ENCODE results near the gene CASP6.

CASP6 gene

GRCh38 chr4:109665783-109666485 lies 37.3 kb downstream of the CASP6 start:
- no peak for DNase-seq

- DNase-seq = no peak
Observed at GRCh38 chr4:109662771-109663170, 40.5 kb downstream of the CASP6 start.

- DNase-seq = no peak
Observed at GRCh38 chr4:109662116-109662515, 41.1 kb downstream of the CASP6 start.

DNA sequence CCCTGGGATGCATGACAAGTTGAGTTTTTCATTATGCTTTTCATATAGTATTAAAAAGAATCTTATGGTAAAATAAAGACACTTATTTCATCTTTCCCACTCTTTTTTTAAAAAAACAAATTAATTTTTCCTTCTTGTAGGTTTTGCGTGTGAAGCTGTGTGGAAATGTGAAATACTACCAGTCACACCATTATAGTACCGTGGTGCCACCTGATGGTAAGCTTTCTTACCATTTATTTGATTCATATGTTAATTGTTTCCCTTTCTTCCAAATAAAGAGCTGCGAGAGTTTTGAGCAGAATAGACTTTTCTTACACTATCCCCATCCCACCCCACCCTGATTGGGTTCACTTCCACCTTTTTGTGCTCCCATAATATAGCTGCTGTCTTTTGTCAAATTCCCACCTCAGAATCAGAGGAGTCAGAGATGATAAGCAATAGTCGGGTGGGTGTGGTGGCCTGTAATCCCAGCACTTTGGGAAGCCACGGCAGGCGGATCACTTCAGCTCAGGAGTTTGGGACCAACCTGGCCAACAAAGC lies 44.3 kb downstream of the CASP6 start:
- no peak for DNase-seq

DNA sequence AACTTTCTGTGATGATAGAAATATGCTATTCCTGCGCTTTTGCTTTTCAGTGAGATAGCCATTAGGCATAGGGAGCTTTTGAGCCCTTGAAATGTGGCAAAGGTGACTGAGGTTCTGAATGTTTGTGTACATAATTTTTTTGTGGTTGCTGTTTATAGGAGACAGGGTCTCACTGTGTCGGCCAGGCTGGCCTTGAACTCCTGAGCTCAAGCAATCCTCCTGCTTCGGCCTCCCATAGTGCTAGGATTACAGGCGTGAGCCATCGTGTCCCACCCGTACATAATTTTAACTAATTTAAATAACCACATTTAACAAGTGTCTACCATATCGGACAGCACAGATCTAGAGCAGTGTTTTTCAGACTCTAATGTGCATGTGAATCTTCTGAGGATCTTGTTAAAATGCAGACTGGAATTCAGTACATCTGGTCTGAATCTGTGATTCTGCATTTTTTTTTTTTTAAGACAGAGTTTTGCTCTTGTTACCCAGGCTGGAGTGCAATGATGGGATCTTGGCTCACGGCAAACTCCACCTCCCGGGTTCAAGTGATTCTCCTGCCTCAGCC lies 45.3 kb downstream of the CASP6 start:
- DNase-seq = no peak

- no peak for DNase-seq
Observed at GRCh38 chr4:109655396-109655795, 47.8 kb downstream of the CASP6 start.

DNA sequence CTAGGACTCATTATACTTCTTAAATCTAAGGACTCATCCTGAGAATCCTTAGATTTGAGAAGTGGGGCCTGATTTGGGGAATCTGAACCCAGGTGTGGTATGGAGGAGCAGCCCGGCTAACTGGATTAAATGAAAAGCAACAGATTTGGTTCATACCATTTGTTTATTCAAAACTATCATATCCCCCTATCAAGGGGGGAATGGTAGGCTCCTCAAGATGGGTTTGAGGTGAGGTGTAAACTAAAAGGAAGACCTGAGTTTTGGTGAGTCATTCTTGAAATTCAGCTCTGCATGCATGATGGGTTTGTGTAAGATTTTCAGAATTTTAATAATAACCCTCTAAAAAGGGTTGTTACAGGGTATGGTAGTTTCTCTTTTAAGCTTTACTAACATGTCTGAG lies 53.4 kb downstream of the CASP6 start:
- DNase-seq = no peak

DNA sequence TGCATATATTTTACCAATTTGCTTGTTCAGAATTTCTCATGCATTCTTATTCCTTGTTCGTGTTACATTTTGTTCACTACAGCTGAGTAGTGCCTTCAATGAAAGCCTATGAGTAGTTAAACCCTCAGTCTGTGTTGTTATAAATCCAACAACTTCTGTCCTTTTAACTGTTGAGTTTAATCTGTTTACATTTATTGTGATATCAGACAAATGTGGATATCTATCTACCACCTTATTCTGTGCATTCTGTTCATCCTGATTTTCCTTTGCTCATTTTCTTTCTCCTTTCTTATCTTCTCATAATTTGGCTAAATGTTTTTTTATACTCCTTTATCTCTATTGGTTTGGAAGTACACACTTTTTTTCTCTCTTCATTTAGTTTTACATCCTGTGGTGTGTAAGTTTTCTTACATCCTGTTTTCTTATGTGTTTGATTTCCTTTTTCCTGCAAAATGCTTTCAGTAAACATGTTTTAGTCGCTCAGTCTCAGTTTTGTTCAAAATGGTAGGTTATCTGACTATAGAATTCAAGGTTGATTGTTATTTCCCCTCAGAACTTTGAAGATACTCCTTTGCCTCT lies 54.2 kb downstream of the CASP6 start:
- DNase-seq = no peak

DNA sequence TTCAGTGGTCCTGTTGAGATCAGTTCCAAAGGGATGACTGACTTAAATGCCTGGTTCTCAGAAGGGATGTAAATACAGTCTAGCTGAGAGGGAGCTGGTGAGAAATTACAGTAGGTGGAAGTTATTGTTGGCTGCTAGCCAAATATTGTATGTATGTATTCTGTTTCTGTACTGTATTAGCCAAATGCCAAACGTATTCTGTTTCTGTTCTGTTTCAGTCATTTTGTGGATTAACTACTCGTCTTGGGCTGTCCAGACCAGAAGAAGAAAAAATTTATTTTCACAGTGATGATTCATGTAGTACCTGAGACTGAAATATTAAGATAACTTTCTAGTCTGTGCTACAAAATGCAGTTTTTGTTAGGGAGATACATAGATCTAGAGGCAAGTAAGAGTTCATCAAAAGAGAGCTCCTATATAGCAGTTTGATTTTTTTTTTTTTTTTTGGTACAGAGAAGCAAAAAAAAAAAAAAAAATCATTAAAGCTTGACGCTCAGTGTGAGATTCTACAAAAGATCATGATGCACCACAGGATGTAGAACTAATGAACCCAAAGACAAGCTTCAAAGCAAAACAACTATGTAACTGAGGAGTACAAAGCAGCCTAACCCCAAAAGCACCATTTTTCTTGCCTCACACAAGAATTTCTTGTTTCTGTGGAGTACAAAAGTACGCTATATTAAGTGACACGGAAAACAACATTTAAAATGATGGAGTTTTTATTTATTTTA lies 54.8 kb downstream of the CASP6 start:
- DNase-seq = no peak

GRCh38 chr4:109645874-109646710 lies 57.2 kb downstream of the CASP6 start:
- no peak for DNase-seq

- DNase-seq = no peak
Observed at GRCh38 chr4:109640644-109641043, 62.6 kb downstream of the CASP6 start.
